H9 (cell line): ENCODE results near the gene GYG1. TPM values are rescaled to one million over a fixed set of nuclear protein-coding genes. Genes with fewer than 3 reads are reported as not detected.

Experiments used
- DNase-seq: peaks from one replicate; pipeline ENCODE4 v3.0.0-alpha.2; 2017
- H2AFZ ChIP-seq: one replicate; pipeline ENCODE4 v1.6.1; 2013; ENCODE audit warnings: mild to moderate bottlenecking, low read length, control low read depth, moderate library complexity
- H2AK5ac ChIP-seq: 2 replicates; pipeline ENCODE4 v1.6.1; 2013; ENCODE audit warnings: low read length, control low read depth, mixed read lengths; ENCODE audit not compliant: insufficient read length
- H2BK120ac ChIP-seq: one replicate; pipeline ENCODE4 v1.6.1; 2013; ENCODE audit warnings: low read depth, mild to moderate bottlenecking, low read length, control low read depth, inconsistent platforms; ENCODE audit not compliant: poor library complexity, severe bottlenecking
- H2BK12ac ChIP-seq: 2 replicates; pipeline ENCODE4 v1.6.1; 2013; ENCODE audit warnings: low read length, control low read depth, mixed read lengths, low read depth; ENCODE audit not compliant: insufficient read length
- H2BK15ac ChIP-seq: 2 replicates; pipeline ENCODE4 v1.6.1; 2013; ENCODE audit warnings: low read depth, low read length, control low read depth
- H2BK20ac ChIP-seq: one replicate; pipeline ENCODE4 v1.6.1; 2013; ENCODE audit warnings: low read depth, mild to moderate bottlenecking, low read length, control low read depth, inconsistent platforms; ENCODE audit not compliant: poor library complexity, severe bottlenecking
- H2BK5ac ChIP-seq: 2 replicates; pipeline ENCODE4 v1.6.1; 2013; ENCODE audit warnings: low read length, control low read depth, mixed read lengths; ENCODE audit not compliant: insufficient read length
- H3K14ac ChIP-seq: 2 replicates; pipeline ENCODE4 v1.6.1; 2013; ENCODE audit warnings: low read length, control low read depth; ENCODE audit not compliant: insufficient read depth
- H3K18ac ChIP-seq: 2 replicates; pipeline ENCODE4 v1.6.1; 2013; ENCODE audit warnings: low read depth, mild to moderate bottlenecking, mixed read lengths, low read length, control low read depth; ENCODE audit not compliant: insufficient read length
- H3K23ac ChIP-seq: 2 replicates; pipeline ENCODE4 v1.6.1; 2013; ENCODE audit warnings: low read length, control low read depth, mixed read lengths, low read depth; ENCODE audit not compliant: insufficient read length
- H3K23me2 ChIP-seq: 2 replicates; pipeline ENCODE4 v1.6.1; 2013; ENCODE audit warnings: low read depth, mild to moderate bottlenecking, mixed read lengths, low read length, control low read depth; ENCODE audit not compliant: insufficient read length, poor library complexity, severe bottlenecking
- H3K27ac ChIP-seq: 2 replicates; pipeline ENCODE4 v1.5.1; 2013; ENCODE audit warnings: low read length, control low read depth, mixed read lengths, low read depth; ENCODE audit not compliant: insufficient read length
- H3K27me3 ChIP-seq: 2 replicates; pipeline ENCODE4 v1.6.1; 2013; ENCODE audit warnings: low read length, control low read depth, inconsistent platforms; ENCODE audit not compliant: insufficient read depth
- H3K4ac ChIP-seq: 2 replicates; pipeline ENCODE4 v1.6.1; 2013; ENCODE audit warnings: low read depth, mild to moderate bottlenecking, control low read depth, inconsistent platforms, low read length, moderate library complexity
- H3K4me1 ChIP-seq: 2 replicates; pipeline ENCODE4 v1.6.1; 2013; ENCODE audit warnings: low read length, control low read depth, inconsistent platforms; ENCODE audit not compliant: insufficient read depth
- H3K4me2 ChIP-seq: 2 replicates; pipeline ENCODE4 v1.6.1; 2013; ENCODE audit warnings: low read length, control low read depth, mixed read lengths; ENCODE audit not compliant: insufficient read length, insufficient read depth
- H3K56ac ChIP-seq: 2 replicates; pipeline ENCODE4 v1.6.1; 2013; ENCODE audit warnings: low read depth, mild to moderate bottlenecking, mixed read lengths, low read length, control low read depth; ENCODE audit not compliant: insufficient read length
- H3K79me1 ChIP-seq: 2 replicates; pipeline ENCODE4 v1.6.1; 2013; ENCODE audit warnings: low read depth, mild to moderate bottlenecking, moderate library complexity, low read length, control low read depth, inconsistent platforms; ENCODE audit not compliant: insufficient read depth, poor library complexity, severe bottlenecking
- H3K79me2 ChIP-seq: 2 replicates; pipeline ENCODE4 v1.6.1; 2013; ENCODE audit warnings: low read length, control low read depth, inconsistent platforms; ENCODE audit not compliant: insufficient read depth
- H3K9ac ChIP-seq: 2 replicates; pipeline ENCODE4 v1.6.1; 2013; ENCODE audit warnings: low read length, control low read depth, mixed read lengths; ENCODE audit not compliant: insufficient read length; ENCODE audit errors: extremely low read depth
- H3K9me3 ChIP-seq: one replicate; pipeline ENCODE4 v1.6.1; 2013; ENCODE audit warnings: low read depth, low read length, inconsistent platforms; ENCODE audit not compliant: control insufficient read depth
- H3T11ph ChIP-seq: one replicate; pipeline ENCODE4 v1.6.1; 2013; ENCODE audit warnings: mild to moderate bottlenecking, low read length, control low read depth, inconsistent platforms
- H4K20me1 ChIP-seq: one replicate; pipeline ENCODE4 v1.6.1; 2013; ENCODE audit not compliant: control insufficient read depth, insufficient read length, insufficient read depth
- H4K5ac ChIP-seq: 2 replicates; pipeline ENCODE4 v1.6.1; 2013; ENCODE audit warnings: low read depth, mild to moderate bottlenecking, mixed read lengths, low read length, control low read depth; ENCODE audit not compliant: insufficient read length
- H4K8ac ChIP-seq: replicated peaks from 2 replicates; pipeline ENCODE4 v1.6.1; 2013; ENCODE audit warnings: low read length, control low read depth, mixed read lengths, low read depth; ENCODE audit not compliant: insufficient read length
- H4K91ac ChIP-seq: 2 replicates; pipeline ENCODE4 v1.6.1; 2013; ENCODE audit warnings: low read depth, mild to moderate bottlenecking, moderate library complexity, mixed read lengths, low read length, control low read depth; ENCODE audit not compliant: insufficient read length
- H3K27ac Mint-ChIP-seq, 3 experiments: 2 replicates in 2 of 3; 3 replicates in 1 of 3; pipeline ENCODE4 v1.8.0; 2020 to 2021; ENCODE audit warnings: mixed read lengths in 3 of 3, mild to moderate bottlenecking in 1 of 3, moderate library complexity in 1 of 3
- H3K27me3 Mint-ChIP-seq: 2 replicates; pipeline ENCODE4 v1.8.0; 2021; ENCODE audit warnings: low read depth, mild to moderate bottlenecking, moderate library complexity, mixed read lengths
- H3K36me3 Mint-ChIP-seq, 3 experiments: 2 replicates in 2 of 3; 3 replicates in 1 of 3; pipeline ENCODE4 v1.8.0; 2020 to 2021; ENCODE audit warnings: low read depth in 3 of 3, mixed read lengths in 3 of 3; ENCODE audit not compliant: insufficient read depth in 1 of 3
- H3K4me1 Mint-ChIP-seq, 2 experiments: 2 replicates each; pipeline ENCODE4 v1.8.0; 2020; ENCODE audit warnings: mixed read lengths in 2 of 2
- H3K4me3 Mint-ChIP-seq, 2 experiments: 2 replicates in 1 of 2; 3 replicates in 1 of 2; pipeline ENCODE4 v1.8.0; 2020 to 2021; ENCODE audit warnings: mild to moderate bottlenecking in 2 of 2, mixed read lengths in 2 of 2, moderate library complexity in 1 of 2
- H3K9me3 Mint-ChIP-seq, 2 experiments: 2 replicates in 1 of 2; 3 replicates in 1 of 2; pipeline ENCODE4 v1.8.0; 2020; ENCODE audit warnings: mild to moderate bottlenecking in 2 of 2, mixed read lengths in 2 of 2, moderate library complexity in 1 of 2
- CTCF ChIP-seq: fragments of 200-600 bp; sonication (generic); conservative IDR thresholded peaks from 3 replicates; pipeline ENCODE4 v1.8.0; 2021; ENCODE audit warnings: antibody characterized with exemption, mild to moderate bottlenecking
- WGBS: extraction: QIAGEN DNeasy Blood & Tissue Kit; methylation state at CpG from one replicate; pipeline ENCODE4 v1.1.7; 2013; ENCODE audit warnings: missing lambda C conversion rate, low lambda C conversion rate, mixed read lengths; ENCODE audit not compliant: insufficient read length; ENCODE audit errors: extremely low coverage; 5-methylcytosine and 5-hydroxymethylcytosine counted together
- total RNA-seq: library from RNA; stranded (reverse); gene quantifications from 2 replicates; pipeline ENCODE4 v1.2.1, GENCODE V29; 2021

Gene GYG1
- total RNA-seq, 1 experiment from 2014 or later: 31.5 TPM

GRCh38 chr3:148954981-148955380 is 36.4 kb upstream of the GYG1 start:
- Histone ChIP-seq H2BK15ac (no peak overlapping the region), H3K18ac (no peak overlapping the region), H2AK5ac (no peak overlapping the region), H2BK5ac (no peak overlapping the region), H3K27me3 (no peaks in the 10 kb centered on the region), H3K4ac (no peak overlapping the region), H3K14ac (no peak overlapping the region), H3K4me2 (no peak overlapping the region), H3K56ac (no peak overlapping the region), H4K8ac (no peak overlapping the region), H3T11ph (no peak overlapping the region), H3K23ac (no peak overlapping the region), H2AFZ (no peak overlapping the region), H3K23me2 (no peaks in the 10 kb centered on the region), H3K79me2 (no peaks in the 10 kb centered on the region), H2BK20ac (no peak overlapping the region), H3K9ac (no peak overlapping the region), H4K91ac (no peak overlapping the region), H3K4me1 (no peaks in the 10 kb centered on the region), H3K27ac (no peak overlapping the region), H2BK12ac (no peak overlapping the region), H4K5ac (no peak overlapping the region), H2BK120ac (no peak overlapping the region), H3K79me1 (no peaks in the 10 kb centered on the region), H3K9me3 (no peaks in the 10 kb centered on the region), H4K20me1 (no peaks in the 10 kb centered on the region)
- H3K27ac Mint-ChIP-seq: no peak overlapping the region
- DNase-seq: no peak
- H3K36me3 Mint-ChIP-seq: no peaks in the 10 kb centered on the region; a peak in 1 of 7 replicates
- H3K9me3 Mint-ChIP-seq: no peaks in the 10 kb centered on the region
- WGBS: no CpG with 5 or more reads among the region's 4 CpGs
- no peak for TF ChIP-seq CTCF
- H3K4me1 Mint-ChIP-seq: peaks cover 15 to 30% of the 10 kb centered on the region in 2 experiments
- H3K4me3 Mint-ChIP-seq: no peak overlapping the region
- H3K27me3 Mint-ChIP-seq: no peaks in the 10 kb centered on the region
